IPS-11a (cell line): ENCODE results near the gene FERMT2.
"Not testable (repeated sequence)": the region's sequence is repeated elsewhere in the genome, so short reads cannot be mapped to it uniquely, and the experiment has no call there.

Experiments used
- H3K4me3 ChIP-seq: one replicate; pipeline ENCODE4 v1.5.1; 2013; ENCODE audit warnings: low read depth, low read length, control low read depth

Gene FERMT2

GRCh38 chr14:52944254-52944653, 6.6 kb downstream of the FERMT2 start:
- H3K4me3 ChIP-seq, result no peak overlapping the region

GRCh38 chr14:52939427-52939826, 11.4 kb downstream of the FERMT2 start:
- H3K4me3 ChIP-seq, result no peak overlapping the region

GRCh38 chr14:52937869-52938268, 13.0 kb downstream of the FERMT2 start:
- no peak overlapping the region for H3K4me3 ChIP-seq

- H3K4me3 ChIP-seq, result no peak overlapping the region
Observed at GRCh38 chr14:52937306-52937705, 13.5 kb downstream of the FERMT2 start.

- no peak overlapping the region for H3K4me3 ChIP-seq
Observed at GRCh38 chr14:52936437-52936836, 14.4 kb downstream of the FERMT2 start.

- H3K4me3 ChIP-seq, result no peak overlapping the region
Observed at GRCh38 chr14:52935833-52936232, 15.0 kb downstream of the FERMT2 start.

GRCh38 chr14:52934762-52935161, 16.1 kb downstream of the FERMT2 start:
- H3K4me3 ChIP-seq, result no peak overlapping the region

GRCh38 chr14:52929192-52929807, 21.6 kb downstream of the FERMT2 start:
- H3K4me3 ChIP-seq, result no peak overlapping the region

GRCh38 chr14:52926953-52927352, 23.9 kb downstream of the FERMT2 start:
- no peak overlapping the region for H3K4me3 ChIP-seq

- no peak overlapping the region for H3K4me3 ChIP-seq
Observed at GRCh38 chr14:52923902-52924575, 26.8 kb downstream of the FERMT2 start.

GRCh38 chr14:52922656-52923055, 28.2 kb downstream of the FERMT2 start:
- H3K4me3 ChIP-seq, result no peak overlapping the region

- H3K4me3 ChIP-seq, result no peak overlapping the region
Observed at GRCh38 chr14:52922059-52922458, 28.8 kb downstream of the FERMT2 start.

GRCh38 chr14:52920411-52920810, 30.4 kb downstream of the FERMT2 start:
- not testable (repeated sequence) for H3K4me3 ChIP-seq

- H3K4me3 ChIP-seq, result no peak overlapping the region
Observed at GRCh38 chr14:52919971-52920370, 30.9 kb downstream of the FERMT2 start.

GRCh38 chr14:52918486-52918885, 32.4 kb downstream of the FERMT2 start:
- H3K4me3 ChIP-seq, result no peak overlapping the region

GRCh38 chr14:52917735-52918134, 33.1 kb downstream of the FERMT2 start:
- H3K4me3 ChIP-seq, result no peak overlapping the region

- H3K4me3 ChIP-seq, result no peak overlapping the region
Observed at GRCh38 chr14:52914295-52914694, 36.6 kb downstream of the FERMT2 start.

GRCh38 chr14:52913271-52913670, 37.6 kb downstream of the FERMT2 start:
- no peak overlapping the region for H3K4me3 ChIP-seq

- no peak overlapping the region for H3K4me3 ChIP-seq
Observed at GRCh38 chr14:52911904-52912303, 38.9 kb downstream of the FERMT2 start.

GRCh38 chr14:52910572-52910971, 40.3 kb downstream of the FERMT2 start:
- H3K4me3 ChIP-seq, result no peak overlapping the region

- no peak overlapping the region for H3K4me3 ChIP-seq
Observed at GRCh38 chr14:52907949-52908348, 42.9 kb downstream of the FERMT2 start.

- no peak overlapping the region for H3K4me3 ChIP-seq
Observed at GRCh38 chr14:52906141-52906601, 44.7 kb downstream of the FERMT2 start.
